ENCODE measurements around the gene MCOLN3.

GRCh38 chr1:85061711-85062424 lies 13.6 kb upstream of the MCOLN3 start:
- TF ChIP-seq CTCF (IDR thresholded peaks at IDR 0.05; ENCODE audit: low read length) (no peak), EZH2 (IDR thresholded peaks at IDR 0.05; ENCODE audit: borderline replicate concordance, low read length) (no peak)

Measured in OCI-LY1 (cell line).